HG03432 (cell line): ENCODE measurements around the gene SNX14.
"Not testable (repeated sequence)": the region's sequence is repeated elsewhere in the genome, so short reads cannot be mapped to it uniquely, and the experiment has no call there.

Experiments
- ATAC-seq: cut with Tn5 transposase; IDR thresholded peaks from one replicate; pipeline ENCODE4 v1.9.1; 2021; ENCODE audit warnings: mild to moderate bottlenecking, moderate library complexity; ENCODE audit not compliant: unreplicated experiment

SNX14 gene

DNA sequence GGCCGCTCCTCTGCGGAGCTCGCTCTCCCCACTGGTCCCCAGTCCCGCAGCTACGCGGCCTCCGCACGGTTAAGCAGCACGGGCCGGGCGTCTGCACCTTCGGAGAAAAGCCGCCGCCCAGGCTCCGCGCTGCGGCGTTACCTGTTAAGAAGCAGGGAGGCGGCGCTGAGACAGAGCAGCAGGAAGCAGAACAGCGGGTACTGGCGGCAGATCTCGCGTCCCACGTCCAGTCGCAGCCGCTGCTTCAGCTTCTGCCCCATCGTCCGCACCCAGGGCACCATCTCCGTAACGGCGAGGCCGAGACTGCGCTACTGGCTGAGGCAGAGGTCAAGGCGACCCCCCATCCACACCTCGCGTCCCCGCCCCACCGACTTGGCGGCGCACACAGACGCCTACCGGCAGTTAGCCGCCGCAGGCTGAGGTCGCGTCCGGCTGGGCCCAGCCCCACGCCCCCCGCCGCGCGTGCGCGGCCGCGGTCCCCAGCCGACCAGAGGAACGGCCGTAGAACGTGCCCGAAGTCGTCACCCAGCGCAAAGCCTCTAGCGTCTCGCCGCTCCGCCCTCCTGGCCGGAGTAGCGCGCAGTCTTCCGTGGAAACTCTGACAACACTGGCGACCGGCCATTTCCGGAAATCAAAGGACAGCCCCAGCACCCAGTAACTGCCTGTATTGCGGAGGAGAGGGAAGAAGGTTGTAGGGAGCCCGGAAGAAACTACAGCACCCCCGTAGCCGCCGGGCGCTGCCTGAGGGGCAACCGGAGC is at the start of gene SNX14:
Gene SNX14, minus strand, starts transcription at position 421 of the 759 bp plus-strand sequence. Its CDS starts 140 bp downstream, at position 281.
- ATAC-seq = peak; percentile 89

DNA sequence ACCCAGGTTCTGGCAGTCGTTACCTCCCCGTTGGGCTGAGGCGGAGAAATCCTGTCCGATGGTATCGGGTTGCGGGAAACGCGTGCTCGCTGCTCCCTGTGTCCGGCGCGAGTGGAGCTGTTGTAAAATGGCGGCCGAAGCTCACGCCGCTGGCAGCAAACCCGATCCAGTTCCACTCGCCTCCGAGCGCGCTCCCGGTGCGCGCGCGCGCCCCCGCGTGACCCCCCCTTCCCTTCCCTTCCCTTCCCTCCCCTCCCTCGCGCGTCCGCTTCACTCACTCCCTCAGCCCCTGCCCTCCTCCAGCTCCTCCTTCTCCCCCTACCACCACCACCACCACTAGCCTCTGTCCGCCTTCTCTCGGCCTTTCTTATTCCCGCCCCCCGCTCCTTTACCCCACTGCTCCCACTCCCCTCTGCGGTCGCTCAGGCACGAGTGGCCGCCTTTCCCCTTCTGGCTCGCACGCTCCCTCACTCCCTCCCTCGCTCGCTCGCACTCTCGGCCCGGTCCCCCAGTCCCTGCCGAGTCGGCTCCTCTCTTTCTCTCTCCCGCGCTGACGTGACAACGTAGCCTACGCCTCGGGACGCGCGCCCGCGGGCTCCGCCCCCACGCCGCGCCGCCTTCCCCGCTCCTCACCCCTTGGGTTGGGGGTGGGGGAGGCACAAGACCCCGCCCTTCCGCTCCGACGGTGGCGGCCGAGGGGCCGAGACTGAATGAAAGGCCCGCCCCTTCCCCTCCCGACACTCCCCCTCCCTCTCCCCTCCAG is 49.3 kb upstream of the SNX14 start, which contains the start of gene SYNCRIP:
Gene SYNCRIP, minus strand, starts transcription at position 113 of the 763 bp plus-strand sequence. CDS start 1,447 bp downstream, outside the sequence.
- peak; percentile 73 for ATAC-seq

DNA sequence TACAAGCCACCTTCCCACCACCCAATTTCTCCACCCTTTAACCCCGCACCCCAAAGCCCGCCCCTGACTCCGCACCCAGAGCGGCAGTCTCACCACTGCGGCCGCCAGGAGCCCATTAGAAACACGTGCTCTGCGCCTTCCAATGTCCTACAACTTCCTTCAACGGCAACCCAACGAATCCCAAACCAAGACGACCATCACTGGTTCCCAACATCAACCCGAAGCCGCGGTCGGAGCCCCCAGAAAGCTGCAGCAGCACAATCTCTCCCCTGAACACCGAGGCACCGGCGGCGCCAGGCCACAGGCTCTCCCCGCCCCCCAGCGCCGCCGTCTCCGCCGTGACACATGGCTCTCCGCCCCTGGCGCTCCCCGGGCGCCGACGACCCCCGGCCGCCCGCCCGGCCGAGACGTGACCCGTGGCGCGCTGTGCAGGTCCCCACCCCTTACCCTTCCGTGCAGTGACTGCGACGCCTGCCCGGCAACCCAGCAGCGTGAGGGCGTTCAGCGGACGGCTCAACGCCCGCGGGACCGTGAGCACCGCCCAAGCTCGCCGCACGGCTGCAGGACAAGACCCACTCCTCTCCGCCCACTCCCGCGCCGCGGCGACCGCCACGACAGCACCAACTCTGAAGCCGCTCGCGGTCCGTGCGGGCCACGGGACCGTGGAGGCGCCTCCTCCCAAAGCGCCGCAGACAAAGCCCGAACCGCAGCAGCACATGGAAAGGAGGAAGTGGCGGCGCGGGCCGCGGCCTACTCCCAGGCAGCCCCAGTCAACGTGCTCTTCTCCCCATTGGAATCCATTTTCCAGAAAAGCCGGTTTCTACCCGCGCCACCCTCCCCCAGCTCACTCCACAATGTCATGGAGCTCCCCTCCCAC is 48.5 kb upstream of the SNX14 start:
- ATAC-seq = no peak

DNA sequence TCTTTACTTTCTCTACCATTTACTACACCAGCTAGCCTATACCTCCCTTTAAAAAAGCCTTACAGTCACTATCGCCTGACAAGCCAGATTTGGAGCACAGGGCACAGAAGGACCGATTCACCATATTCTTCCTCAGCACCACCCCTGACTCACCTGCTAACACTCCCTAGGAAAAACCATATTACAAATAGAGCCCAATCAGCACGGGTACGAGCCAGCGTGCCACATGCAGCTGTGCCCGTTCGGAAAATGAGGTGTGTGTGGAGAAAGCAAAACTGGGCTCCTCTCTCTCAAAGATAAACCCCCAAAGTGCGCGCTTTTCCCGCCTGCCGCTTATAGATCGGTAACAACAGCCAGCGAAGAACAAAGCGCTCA is 47.9 kb upstream of the SNX14 start:
- no peak for ATAC-seq

GRCh38 chr6:85640821-85641220 is 47.2 kb upstream of the SNX14 start:
- no peak for ATAC-seq

DNA sequence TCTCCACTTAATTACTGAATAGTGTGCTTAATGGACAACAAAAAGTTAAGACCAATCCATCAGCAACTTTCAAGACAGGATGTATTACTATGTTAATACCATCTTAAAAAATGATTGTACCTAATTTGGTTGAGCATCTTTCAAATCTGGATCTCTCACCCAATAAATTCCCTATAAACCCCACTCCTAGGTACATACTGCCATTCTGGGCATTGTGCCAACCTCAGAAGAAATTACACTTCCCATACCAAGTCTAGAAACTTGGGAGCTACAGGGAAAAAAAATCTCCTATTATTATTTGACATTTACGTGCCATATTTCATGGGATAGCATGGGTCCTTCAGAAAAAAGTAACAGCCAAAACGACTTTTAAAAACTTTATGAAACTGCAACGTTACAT is 43.9 kb upstream of the SNX14 start:
- no peak for ATAC-seq

DNA sequence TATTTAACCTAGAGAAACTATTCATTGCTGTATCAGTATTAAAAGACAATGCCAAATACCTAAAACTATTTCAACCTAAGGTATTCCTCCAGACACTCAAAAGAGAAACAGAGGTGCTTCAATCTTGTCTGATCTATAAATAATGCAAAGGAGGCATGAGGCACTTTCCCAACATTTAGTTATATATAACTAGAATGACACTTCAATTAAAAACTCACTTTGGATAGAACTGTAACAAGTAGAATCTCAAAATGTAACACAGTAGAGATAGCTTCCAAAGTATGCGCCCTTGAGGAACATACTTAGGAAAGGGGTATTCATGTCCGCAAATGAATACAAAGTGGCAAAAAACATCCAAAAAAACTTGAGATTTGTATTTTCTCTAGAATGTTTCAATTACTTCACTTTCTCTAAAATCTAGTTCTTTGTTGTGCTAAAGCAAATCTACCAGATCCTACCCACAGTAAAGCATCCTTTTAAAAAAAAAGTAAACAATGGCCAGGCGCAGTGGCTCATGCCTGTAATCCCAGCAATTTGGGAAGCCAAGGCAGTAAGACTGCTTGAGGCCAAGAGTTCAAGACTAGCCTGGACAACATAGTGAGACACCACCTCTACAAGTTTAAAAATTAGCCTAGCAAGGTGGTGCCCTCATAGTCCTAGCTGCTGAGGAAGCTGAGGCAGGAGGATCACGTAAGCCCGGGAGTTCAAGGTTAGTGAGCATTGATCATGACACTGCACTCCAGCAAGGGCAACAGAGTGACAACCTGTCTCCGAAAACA is 38.7 kb upstream of the SNX14 start:
- no peak for ATAC-seq

DNA sequence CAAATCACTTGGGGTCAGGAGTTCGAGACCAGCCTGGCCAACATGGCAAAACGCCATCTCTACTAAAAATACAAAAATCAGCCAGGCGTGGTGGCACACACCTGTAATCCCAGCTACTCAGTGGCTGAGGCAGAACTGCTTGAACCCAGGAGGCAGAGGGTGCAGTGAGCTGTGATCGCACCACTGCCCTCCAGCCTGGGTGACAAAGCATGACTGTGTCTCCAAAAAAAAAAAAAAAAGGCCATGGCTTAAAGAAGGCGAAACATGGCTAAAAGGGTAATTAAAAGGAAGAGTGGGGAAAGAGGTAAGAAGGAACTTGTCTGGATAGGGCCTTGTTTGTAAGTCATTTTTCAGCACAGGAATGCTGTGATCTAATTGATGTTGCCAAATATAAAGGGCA is 37.5 kb upstream of the SNX14 start:
- ATAC-seq = not testable (repeated sequence)

DNA sequence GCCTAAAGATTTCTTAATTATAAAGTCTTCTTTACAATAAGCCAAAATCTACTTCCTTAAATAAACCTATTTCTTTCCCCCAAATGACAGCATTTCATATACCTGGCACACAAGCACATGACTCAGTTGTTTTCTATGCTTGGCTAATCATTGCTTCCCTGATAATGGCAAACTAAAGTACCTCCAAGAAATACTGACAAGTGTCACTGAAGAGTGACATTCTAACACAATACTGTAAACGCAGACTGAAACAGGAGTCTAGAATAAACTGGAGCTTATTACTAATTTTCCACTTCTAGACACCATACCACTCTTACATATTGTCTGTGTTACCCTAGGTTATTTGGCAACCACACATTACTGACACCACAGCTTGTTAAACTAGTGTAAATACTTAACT is 34.7 kb upstream of the SNX14 start:
- ATAC-seq = no peak

DNA sequence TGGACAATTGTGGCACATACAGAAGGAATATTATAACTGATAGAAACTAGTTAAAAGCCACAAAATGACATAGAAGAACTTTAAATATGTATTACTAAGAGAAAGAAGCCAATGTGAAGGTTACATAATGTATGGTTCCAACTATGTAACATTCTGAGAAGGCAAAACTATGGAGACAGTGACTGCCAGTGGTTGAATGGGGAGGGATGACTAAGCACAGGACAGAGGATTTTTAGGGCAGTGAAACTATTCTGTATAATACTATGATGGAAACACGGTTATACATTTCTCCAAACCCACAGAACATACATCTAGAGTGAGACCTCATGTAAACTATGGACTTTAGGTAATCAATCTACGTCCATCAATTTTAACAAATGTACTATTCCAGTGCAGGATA is 26.6 kb upstream of the SNX14 start:
- no peak for ATAC-seq

DNA sequence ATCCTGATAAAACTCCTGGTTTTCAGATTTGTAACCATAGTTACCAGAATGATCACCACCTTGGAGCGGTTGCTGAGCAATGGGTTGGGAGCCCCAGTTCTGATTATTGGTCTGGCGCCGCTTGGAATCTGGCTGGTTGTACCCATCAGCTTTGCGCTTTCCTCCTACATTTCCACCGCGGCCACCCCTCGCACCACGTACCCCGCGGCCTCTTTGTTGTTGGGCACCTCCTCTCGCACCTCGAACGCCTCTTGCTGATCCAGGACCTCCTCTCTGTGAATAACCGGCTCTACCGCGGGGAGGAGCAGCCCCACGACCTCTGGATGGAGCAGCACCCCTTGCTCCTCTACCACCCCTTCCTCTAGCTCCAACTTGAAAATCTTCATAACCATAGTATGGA is 21.1 kb upstream of the SNX14 start:
- no peak for ATAC-seq

DNA sequence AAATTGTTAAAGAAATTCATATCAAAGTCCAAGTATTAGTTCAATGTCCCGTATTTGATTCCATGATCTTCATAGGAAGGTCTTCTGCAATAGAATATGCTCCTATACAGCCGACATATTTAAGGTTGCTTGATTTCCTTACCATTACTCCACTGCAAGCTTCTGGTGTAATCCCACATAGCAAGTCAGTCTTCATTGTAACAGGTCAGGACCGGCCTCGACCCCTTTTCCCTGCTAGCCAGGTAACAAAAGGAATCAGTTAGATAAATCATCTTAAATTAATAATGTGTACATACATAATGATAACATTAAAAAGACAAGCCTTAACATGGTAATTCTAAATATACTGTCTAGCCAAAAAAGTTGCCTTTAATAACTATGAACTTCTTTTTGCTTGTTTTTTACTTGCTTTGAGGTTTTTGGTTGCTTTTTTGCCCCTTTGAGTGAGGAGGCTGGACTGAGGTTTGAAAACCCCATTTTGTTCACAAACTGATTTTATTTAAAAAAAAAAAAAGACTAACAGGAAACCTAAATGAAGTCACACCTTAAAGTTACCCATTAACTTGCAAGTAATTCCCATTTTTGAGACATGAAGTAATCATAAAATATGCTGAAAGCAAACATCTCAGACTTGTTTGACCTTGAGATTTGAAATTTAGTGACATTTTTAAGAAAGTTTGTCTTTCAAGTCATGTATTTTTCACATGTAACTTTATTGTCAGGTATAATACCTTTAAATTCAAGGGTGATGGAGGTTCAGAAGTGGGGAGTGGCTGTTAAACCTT is 19.2 kb upstream of the SNX14 start:
- no peak for ATAC-seq

GRCh38 chr6:85610182-85610895 is 16.7 kb upstream of the SNX14 start:
- no peak for ATAC-seq

DNA sequence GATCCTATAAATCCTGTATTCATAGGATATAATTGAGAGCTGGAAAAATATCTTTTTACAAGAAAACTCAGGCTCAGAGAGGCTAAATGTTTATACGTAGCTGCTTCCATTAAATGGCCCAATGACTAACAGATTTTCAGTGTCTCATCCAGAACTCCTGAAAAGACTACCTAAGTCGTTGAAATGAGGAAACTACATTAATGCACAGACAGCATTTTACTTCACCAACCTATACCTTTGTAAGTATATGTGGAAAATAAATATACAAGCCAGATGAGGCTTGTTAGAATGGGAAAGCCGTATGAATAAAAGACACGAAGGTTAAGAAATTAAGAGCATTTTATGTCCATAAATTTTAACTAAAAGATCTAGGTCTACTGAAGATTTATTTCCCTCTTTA is 8.4 kb upstream of the SNX14 start:
- ATAC-seq = no peak

DNA sequence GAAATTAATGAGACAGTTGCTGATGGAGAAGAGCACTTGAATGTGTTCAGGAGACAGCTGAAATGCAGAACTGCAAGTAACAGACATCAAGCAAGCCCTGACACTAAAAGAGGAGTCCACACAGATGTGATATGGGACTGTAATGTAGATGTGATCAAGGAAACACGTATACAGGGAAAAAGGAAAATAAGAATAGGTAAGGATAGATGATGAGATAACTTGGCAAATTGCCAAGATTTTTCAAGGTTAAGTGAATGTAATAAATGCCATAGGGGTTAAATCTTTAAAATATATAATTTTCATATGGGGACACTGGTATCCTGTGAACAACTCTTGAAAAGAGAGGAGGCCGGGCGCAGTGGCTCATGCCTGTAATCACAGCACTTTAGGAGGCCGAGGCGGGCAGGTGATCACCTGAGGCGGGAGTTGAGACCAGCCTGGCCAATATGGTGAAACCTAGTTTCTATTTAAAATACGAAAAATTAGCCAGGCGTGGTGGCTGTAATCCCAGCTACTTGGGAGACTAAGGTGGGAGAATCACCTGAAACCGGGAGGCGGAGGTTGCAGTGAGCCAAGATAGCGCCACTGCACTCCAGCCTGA is 7.2 kb upstream of the SNX14 start:
- no peak for ATAC-seq

- peak; percentile 11 for ATAC-seq
These were observed 706 bp upstream of the SNX14 start for GRCh38 chr6:85594197-85594930.

DNA sequence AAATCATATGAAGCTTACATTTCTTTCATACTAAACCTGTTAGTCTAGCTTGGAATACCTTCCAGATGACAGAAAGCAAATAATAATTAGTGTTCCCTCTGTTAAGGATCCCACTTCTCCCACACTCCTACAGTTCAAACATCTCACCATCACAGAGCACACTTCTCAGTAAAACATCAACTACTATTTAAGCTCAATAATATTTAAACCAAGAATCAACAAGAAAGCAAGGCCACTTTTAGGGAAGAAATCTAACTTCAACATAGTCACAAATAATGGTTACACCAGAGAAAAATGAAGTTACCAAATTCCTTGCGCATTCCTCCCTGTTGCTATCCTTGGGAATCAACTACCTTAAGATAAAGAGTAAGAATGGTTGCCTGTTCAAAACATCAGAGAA is 1.6 kb downstream of the SNX14 start:
- no peak for ATAC-seq

GRCh38 chr6:85591207-85591606 is 2.5 kb downstream of the SNX14 start:
- ATAC-seq = no peak
